Stimulated activated memory B cell treated with anti-CD40 and anti-IgM and Interleukin-4, amounts not matched to agents 10 μg/mL and 1 μg/mL and 100 μg/mL, for 72 hours (primary cell): ENCODE measurements around the gene BZW2.
"Not testable (repeated sequence)": the region's sequence is repeated elsewhere in the genome, so short reads cannot be mapped to it uniquely, and the experiment has no call there.

Experiments
- ATAC-seq: fragments of 150-1000 bp; cut with Tn5 transposase; 2 replicates; pipeline ENCODE4 v1.10.0; 2021
- H3K27ac Mint-ChIP-seq: one replicate; pipeline ENCODE4 v1.8.0; 2022; ENCODE audit warnings: mild to moderate bottlenecking, mixed read lengths
- H3K27me3 Mint-ChIP-seq: one replicate; pipeline ENCODE4 v1.8.0; 2022; ENCODE audit warnings: mixed read lengths
- H3K36me3 Mint-ChIP-seq: one replicate; pipeline ENCODE4 v1.8.0; 2022; ENCODE audit warnings: mixed read lengths
- H3K4me1 Mint-ChIP-seq: one replicate; pipeline ENCODE4 v1.8.0; 2022; ENCODE audit warnings: mixed read lengths
- H3K4me3 Mint-ChIP-seq: one replicate; pipeline ENCODE4 v1.8.0; 2022; ENCODE audit warnings: mild to moderate bottlenecking, moderate library complexity, mixed read lengths
- H3K9me3 Mint-ChIP-seq: one replicate; pipeline ENCODE4 v1.8.0; 2022; ENCODE audit warnings: mixed read lengths

Gene BZW2

GRCh38 chr7:16678645-16679566 lies 32.9 kb downstream of the BZW2 start:
- not testable (repeated sequence) for H3K9me3 Mint-ChIP-seq, H3K4me3 Mint-ChIP-seq, H3K27me3 Mint-ChIP-seq, ATAC-seq, H3K27ac Mint-ChIP-seq, H3K4me1 Mint-ChIP-seq
- peaks cover 67% of the 10 kb centered on the region for H3K36me3 Mint-ChIP-seq

GRCh38 chr7:16684935-16685334 lies 39.0 kb downstream of the BZW2 start:
- H3K4me3 Mint-ChIP-seq = no peak overlapping the region
- no peak for ATAC-seq
- H3K27ac Mint-ChIP-seq = no peak overlapping the region
- no peaks in the 10 kb centered on the region for H3K27me3 Mint-ChIP-seq
- peaks cover 60% of the 10 kb centered on the region for H3K36me3 Mint-ChIP-seq
- H3K4me1 Mint-ChIP-seq = peaks cover 21% of the 10 kb centered on the region
- no peaks in the 10 kb centered on the region for H3K9me3 Mint-ChIP-seq

GRCh38 chr7:16685535-16685934 lies 39.6 kb downstream of the BZW2 start:
- peaks cover 55% of the 10 kb centered on the region for H3K36me3 Mint-ChIP-seq
- no peaks in the 10 kb centered on the region for H3K27me3 Mint-ChIP-seq
- no peak for ATAC-seq
- no peaks in the 10 kb centered on the region for H3K9me3 Mint-ChIP-seq
- peaks cover 21% of the 10 kb centered on the region for H3K4me1 Mint-ChIP-seq
- H3K4me3 Mint-ChIP-seq = no peak overlapping the region
- H3K27ac Mint-ChIP-seq = peak overlapping the region; percentile 35

- ATAC-seq = no peak
- no peak overlapping the region for H3K27ac Mint-ChIP-seq
- peaks cover 55% of the 10 kb centered on the region for H3K36me3 Mint-ChIP-seq
- no peaks in the 10 kb centered on the region for H3K9me3 Mint-ChIP-seq
- H3K4me3 Mint-ChIP-seq = no peak overlapping the region
- peaks cover 21% of the 10 kb centered on the region for H3K4me1 Mint-ChIP-seq
- no peaks in the 10 kb centered on the region for H3K27me3 Mint-ChIP-seq
Measured at GRCh38 chr7:16688249-16688648, 42.3 kb downstream of the BZW2 start.

- no peaks in the 10 kb centered on the region for H3K4me1 Mint-ChIP-seq
- no peak overlapping the region for H3K27ac Mint-ChIP-seq
- H3K27me3 Mint-ChIP-seq = no peaks in the 10 kb centered on the region
- ATAC-seq = no peak
- H3K4me3 Mint-ChIP-seq = no peak overlapping the region
- peaks cover 46% of the 10 kb centered on the region for H3K36me3 Mint-ChIP-seq
- H3K9me3 Mint-ChIP-seq = no peaks in the 10 kb centered on the region
Measured at GRCh38 chr7:16691241-16691640, 45.3 kb downstream of the BZW2 start.

GRCh38 chr7:16693601-16694318 lies 47.8 kb downstream of the BZW2 start:
- Mint-ChIP-seq H3K27me3 (no peaks in the 10 kb centered on the region), H3K27ac (no peak overlapping the region), H3K9me3 (no peaks in the 10 kb centered on the region), H3K36me3 (peaks cover 57% of the 10 kb centered on the region), H3K4me3 (no peak overlapping the region), H3K4me1 (no peaks in the 10 kb centered on the region)
- no peak for ATAC-seq

- no peaks in the 10 kb centered on the region for H3K9me3 Mint-ChIP-seq
- peaks cover 66% of the 10 kb centered on the region for H3K36me3 Mint-ChIP-seq
- no peak overlapping the region for H3K27ac Mint-ChIP-seq
- H3K4me1 Mint-ChIP-seq = no peaks in the 10 kb centered on the region
- no peaks in the 10 kb centered on the region for H3K27me3 Mint-ChIP-seq
- ATAC-seq = no peak
- H3K4me3 Mint-ChIP-seq = no peak overlapping the region
Measured at GRCh38 chr7:16694806-16695205, 48.8 kb downstream of the BZW2 start.

- Mint-ChIP-seq H3K27me3 (no peaks in the 10 kb centered on the region), H3K4me1 (no peaks in the 10 kb centered on the region), H3K9me3 (no peaks in the 10 kb centered on the region), H3K4me3 (no peak overlapping the region), H3K36me3 (peaks cover 73% of the 10 kb centered on the region), H3K27ac (no peak overlapping the region)
- ATAC-seq = no peak
Measured at GRCh38 chr7:16695621-16696237, 49.7 kb downstream of the BZW2 start.

GRCh38 chr7:16697507-16698199 lies 51.7 kb downstream of the BZW2 start:
- Mint-ChIP-seq H3K9me3 (no peaks in the 10 kb centered on the region), H3K4me3 (no peak overlapping the region), H3K4me1 (no peaks in the 10 kb centered on the region), H3K27me3 (no peaks in the 10 kb centered on the region), H3K36me3 (peaks cover 69% of the 10 kb centered on the region), H3K27ac (no peak overlapping the region)
- no peak for ATAC-seq

- no peak overlapping the region for H3K4me3 Mint-ChIP-seq
- H3K27me3 Mint-ChIP-seq = no peaks in the 10 kb centered on the region
- H3K9me3 Mint-ChIP-seq = no peaks in the 10 kb centered on the region
- no peak overlapping the region for H3K27ac Mint-ChIP-seq
- H3K4me1 Mint-ChIP-seq = no peaks in the 10 kb centered on the region
- H3K36me3 Mint-ChIP-seq = peaks cover 65% of the 10 kb centered on the region
- ATAC-seq = no peak
Measured at GRCh38 chr7:16698200-16698905, 52.4 kb downstream of the BZW2 start.

GRCh38 chr7:16702441-16702840 lies 56.5 kb downstream of the BZW2 start:
- Mint-ChIP-seq H3K4me1 (no peaks in the 10 kb centered on the region), H3K4me3 (no peak overlapping the region), H3K27me3 (no peaks in the 10 kb centered on the region), H3K27ac (no peak overlapping the region), H3K9me3 (no peaks in the 10 kb centered on the region), H3K36me3 (peaks cover 71% of the 10 kb centered on the region)
- ATAC-seq = no peak

GRCh38 chr7:16708511-16708910 lies 62.5 kb downstream of the BZW2 start:
- Mint-ChIP-seq H3K27ac (no peak overlapping the region), H3K4me1 (no peaks in the 10 kb centered on the region), H3K4me3 (no peak overlapping the region), H3K9me3 (peaks cover 2% of the 10 kb centered on the region), H3K27me3 (no peaks in the 10 kb centered on the region), H3K36me3 (peaks cover 45% of the 10 kb centered on the region)
- no peak for ATAC-seq

GRCh38 chr7:16708980-16709379 lies 63.0 kb downstream of the BZW2 start:
- H3K9me3 Mint-ChIP-seq = peaks cover 2% of the 10 kb centered on the region
- H3K36me3 Mint-ChIP-seq = peaks cover 40% of the 10 kb centered on the region
- no peaks in the 10 kb centered on the region for H3K4me1 Mint-ChIP-seq
- H3K27me3 Mint-ChIP-seq = no peaks in the 10 kb centered on the region
- no peak overlapping the region for H3K4me3 Mint-ChIP-seq
- ATAC-seq = no peak
- no peak overlapping the region for H3K27ac Mint-ChIP-seq

GRCh38 chr7:16710651-16711050 lies 64.7 kb downstream of the BZW2 start:
- ATAC-seq = no peak
- Mint-ChIP-seq H3K9me3 (peaks cover 2% of the 10 kb centered on the region), H3K4me3 (no peak overlapping the region), H3K27me3 (no peaks in the 10 kb centered on the region), H3K36me3 (peaks cover 25% of the 10 kb centered on the region), H3K27ac (no peak overlapping the region), H3K4me1 (no peaks in the 10 kb centered on the region)
